Measurements from ENCODE around the gene ANO2.

- TF ChIP-seq POLR2A (IDR thresholded peaks at IDR 0.05; ENCODE audit: low read length) (no peak), GATA1 (IDR thresholded peaks at IDR 0.05; ENCODE audit: low read depth, low read length) (no peak)
Observed at GRCh38 chr12:5768171-5768570, 176.9 kb downstream of the ANO2 start.
